ENCODE data around the gene LHX4.

The LHX4 gene

GRCh38 chr1:180253585-180254495 is 23.8 kb downstream of the LHX4 start:
- no peak for ATAC-seq
- no peaks in the 10 kb centered on the region for H3K9me3 Mint-ChIP-seq
- no peak overlapping the region for H3K4me3 Mint-ChIP-seq
- DNase-seq (ENCODE audit: low spot score in 2 of 2) = no peak
- H3K4me1 Mint-ChIP-seq = peaks cover 19% of the 10 kb centered on the region
- no peak overlapping the region for H3K27ac Mint-ChIP-seq
- H3K36me3 Mint-ChIP-seq = no peaks in the 10 kb centered on the region

GRCh38 chr1:180254496-180254819 is 24.4 kb downstream of the LHX4 start:
- no peaks in the 10 kb centered on the region for H3K36me3 Mint-ChIP-seq
- no peak overlapping the region for H3K4me3 Mint-ChIP-seq
- ATAC-seq = no peak
- DNase-seq (ENCODE audit: low spot score in 2 of 2) = no peak
- no peaks in the 10 kb centered on the region for H3K9me3 Mint-ChIP-seq
- H3K27ac Mint-ChIP-seq = no peak overlapping the region
- H3K4me1 Mint-ChIP-seq = peaks cover 19% of the 10 kb centered on the region

- DNase-seq (ENCODE audit: low spot score in 2 of 2) (no peak), ATAC-seq (no peak)
- Mint-ChIP-seq H3K27ac (no peak overlapping the region), H3K36me3 (no peaks in the 10 kb centered on the region), H3K4me3 (no peak overlapping the region), H3K4me1 (peaks cover 19% of the 10 kb centered on the region), H3K9me3 (no peaks in the 10 kb centered on the region)
These were observed 24.8 kb downstream of the LHX4 start for GRCh38 chr1:180254854-180255253.

- H3K36me3 Mint-ChIP-seq = no peaks in the 10 kb centered on the region
- no peaks in the 10 kb centered on the region for H3K9me3 Mint-ChIP-seq
- no peak overlapping the region for H3K4me3 Mint-ChIP-seq
- DNase-seq (ENCODE audit: low spot score in 2 of 2) (no peak), ATAC-seq (no peak)
- peaks cover 14% of the 10 kb centered on the region for H3K4me1 Mint-ChIP-seq
- H3K27ac Mint-ChIP-seq = no peak overlapping the region
These were observed 25.7 kb downstream of the LHX4 start for GRCh38 chr1:180255536-180256340.

GRCh38 chr1:180256341-180257027 is 26.4 kb downstream of the LHX4 start:
- H3K4me1 Mint-ChIP-seq = peaks cover 13% of the 10 kb centered on the region
- no peaks in the 10 kb centered on the region for H3K36me3 Mint-ChIP-seq
- ATAC-seq (no peak), DNase-seq (ENCODE audit: low spot score in 2 of 2) (no peak)
- H3K9me3 Mint-ChIP-seq = no peaks in the 10 kb centered on the region
- H3K27ac Mint-ChIP-seq = no peak overlapping the region
- H3K4me3 Mint-ChIP-seq = no peak overlapping the region

GRCh38 chr1:180257028-180257386 is 26.9 kb downstream of the LHX4 start:
- DNase-seq (ENCODE audit: low spot score in 2 of 2) (no peak), ATAC-seq (no peak)
- H3K36me3 Mint-ChIP-seq = no peaks in the 10 kb centered on the region
- no peak overlapping the region for H3K27ac Mint-ChIP-seq
- peaks cover 8% of the 10 kb centered on the region for H3K4me1 Mint-ChIP-seq
- H3K9me3 Mint-ChIP-seq = no peaks in the 10 kb centered on the region
- H3K4me3 Mint-ChIP-seq = no peak overlapping the region

GRCh38 chr1:180257486-180257885 is 27.4 kb downstream of the LHX4 start:
- H3K4me3 Mint-ChIP-seq = no peak overlapping the region
- H3K27ac Mint-ChIP-seq = no peak overlapping the region
- no peaks in the 10 kb centered on the region for H3K36me3 Mint-ChIP-seq
- peaks cover 3% of the 10 kb centered on the region for H3K4me1 Mint-ChIP-seq
- DNase-seq (ENCODE audit: low spot score in 2 of 2) (no peak), ATAC-seq (no peak)
- H3K9me3 Mint-ChIP-seq = no peaks in the 10 kb centered on the region

GRCh38 chr1:180258290-180258689 is 28.2 kb downstream of the LHX4 start:
- Mint-ChIP-seq H3K36me3 (no peaks in the 10 kb centered on the region), H3K4me3 (no peak overlapping the region)

GRCh38 chr1:180258935-180259334 is 28.9 kb downstream of the LHX4 start:
- no peaks in the 10 kb centered on the region for H3K9me3 Mint-ChIP-seq
- H3K36me3 Mint-ChIP-seq = no peaks in the 10 kb centered on the region
- no peak for ATAC-seq
- H3K27ac Mint-ChIP-seq = no peak overlapping the region
- no peaks in the 10 kb centered on the region for H3K4me1 Mint-ChIP-seq
- no peak overlapping the region for H3K4me3 Mint-ChIP-seq
- DNase-seq (ENCODE audit: low spot score in 2 of 2) = no peak

More at GRCh38 chr1:180258290-180258689, 28.2 kb downstream of the LHX4 start:
- H3K4me1 Mint-ChIP-seq = no peaks in the 10 kb centered on the region
- DNase-seq (ENCODE audit: low spot score in 2 of 2) = no peak
- H3K9me3 Mint-ChIP-seq = no peaks in the 10 kb centered on the region
- no peak for ATAC-seq
- H3K27ac Mint-ChIP-seq = no peak overlapping the region

- no peaks in the 10 kb centered on the region for H3K9me3 Mint-ChIP-seq
- no peaks in the 10 kb centered on the region for H3K36me3 Mint-ChIP-seq
These were observed 29.6 kb downstream of the LHX4 start for GRCh38 chr1:180259431-180260338.

GRCh38 chr1:180260541-180260940 is 30.5 kb downstream of the LHX4 start:
- Mint-ChIP-seq H3K36me3 (no peaks in the 10 kb centered on the region), H3K4me1 (no peaks in the 10 kb centered on the region), H3K27ac (no peak overlapping the region), H3K9me3 (no peaks in the 10 kb centered on the region), H3K4me3 (no peak overlapping the region)
- no peak for DNase-seq (ENCODE audit: low spot score in 2 of 2)
- peak; percentile 5 for ATAC-seq

More at GRCh38 chr1:180259431-180260338, 29.6 kb downstream of the LHX4 start:
- DNase-seq (ENCODE audit: low spot score in 2 of 2) = no peak
- peak; percentile 4 for ATAC-seq
- Mint-ChIP-seq H3K4me1 (no peaks in the 10 kb centered on the region), H3K4me3 (no peak overlapping the region), H3K27ac (no peak overlapping the region)

GRCh38 chr1:180261030-180261429 is 31.0 kb downstream of the LHX4 start:
- H3K4me3 Mint-ChIP-seq = no peak overlapping the region
- no peak overlapping the region for H3K27ac Mint-ChIP-seq
- no peaks in the 10 kb centered on the region for H3K9me3 Mint-ChIP-seq
- H3K36me3 Mint-ChIP-seq = no peaks in the 10 kb centered on the region
- ATAC-seq (no peak), DNase-seq (ENCODE audit: low spot score in 2 of 2) (no peak)
- H3K4me1 Mint-ChIP-seq = no peaks in the 10 kb centered on the region

- Mint-ChIP-seq H3K36me3 (no peaks in the 10 kb centered on the region), H3K4me3 (no peak overlapping the region), H3K9me3 (no peaks in the 10 kb centered on the region), H3K4me1 (no peaks in the 10 kb centered on the region), H3K27ac (no peak overlapping the region)
- no peak for DNase-seq (ENCODE audit: low spot score in 2 of 2)
- ATAC-seq = no peak
These were observed 31.6 kb downstream of the LHX4 start for GRCh38 chr1:180261524-180262155.

Data from stimulated activated effector memory CD8-positive, alpha-beta T cell treated with anti-CD3 and anti-CD28 coated beads, Interleukin-12 subunit alpha, Interleukin-12 subunit beta, amount 100 ng/mL, for 72 hours (primary cell).